Measurements from ENCODE around the gene HOGA1.
"Not testable (repeated sequence)": the region's sequence is repeated elsewhere in the genome, so short reads cannot be mapped to it uniquely, and the experiment has no call there.

Gene HOGA1

DNA sequence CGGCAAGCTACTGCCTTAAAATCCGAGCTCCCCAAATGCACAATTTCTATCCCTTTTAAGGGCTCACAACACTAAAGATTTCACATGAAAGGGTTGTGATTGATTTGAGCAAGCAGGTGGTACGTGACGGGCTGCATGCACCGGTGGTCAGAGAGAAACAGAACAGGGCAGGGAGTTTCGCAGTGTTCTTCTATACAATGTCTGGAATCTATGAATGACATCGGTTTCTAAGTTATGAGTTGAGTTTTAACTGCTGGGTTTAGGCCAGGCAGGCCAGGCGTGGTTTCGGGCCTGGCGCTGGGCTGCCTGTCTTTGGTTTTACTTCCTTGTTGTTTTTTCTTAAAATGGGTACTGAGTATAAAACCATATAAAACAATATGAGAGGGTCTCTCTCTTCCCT is 28.6 kb upstream of the HOGA1 start:
- DNase-seq, result not testable (repeated sequence)

DNA sequence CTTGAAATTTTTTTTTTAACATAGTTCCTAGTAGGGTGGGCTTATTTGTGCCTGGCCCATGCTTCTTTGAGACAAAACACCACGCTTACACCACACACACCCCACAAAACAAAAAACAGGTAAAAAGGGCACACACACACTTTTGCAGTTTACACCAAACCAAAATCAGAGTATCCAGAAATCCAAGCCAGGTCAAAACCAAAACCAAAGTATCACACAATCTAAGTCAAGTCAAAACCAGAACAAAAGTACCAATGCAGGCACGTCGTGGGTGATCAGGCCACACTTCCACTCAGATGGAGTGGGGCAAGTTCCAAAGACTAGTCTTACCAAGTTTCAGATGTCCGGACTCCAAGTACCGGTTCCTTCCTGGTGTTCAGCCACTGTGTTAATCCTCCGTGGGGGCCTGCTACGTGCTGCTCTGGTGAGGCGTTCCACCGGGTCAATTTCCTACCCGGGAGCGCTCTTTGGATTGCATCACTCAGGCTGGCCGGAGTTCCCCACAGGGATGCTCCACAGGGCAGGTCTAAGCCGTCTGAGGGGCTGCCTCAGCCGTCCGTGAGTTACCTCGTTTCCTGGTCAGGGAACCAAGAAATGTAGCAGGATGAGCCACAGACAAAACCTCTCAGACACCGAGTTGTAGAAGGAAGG is 23.3 kb upstream of the HOGA1 start:
- DNase-seq, result not testable (repeated sequence)

DNA sequence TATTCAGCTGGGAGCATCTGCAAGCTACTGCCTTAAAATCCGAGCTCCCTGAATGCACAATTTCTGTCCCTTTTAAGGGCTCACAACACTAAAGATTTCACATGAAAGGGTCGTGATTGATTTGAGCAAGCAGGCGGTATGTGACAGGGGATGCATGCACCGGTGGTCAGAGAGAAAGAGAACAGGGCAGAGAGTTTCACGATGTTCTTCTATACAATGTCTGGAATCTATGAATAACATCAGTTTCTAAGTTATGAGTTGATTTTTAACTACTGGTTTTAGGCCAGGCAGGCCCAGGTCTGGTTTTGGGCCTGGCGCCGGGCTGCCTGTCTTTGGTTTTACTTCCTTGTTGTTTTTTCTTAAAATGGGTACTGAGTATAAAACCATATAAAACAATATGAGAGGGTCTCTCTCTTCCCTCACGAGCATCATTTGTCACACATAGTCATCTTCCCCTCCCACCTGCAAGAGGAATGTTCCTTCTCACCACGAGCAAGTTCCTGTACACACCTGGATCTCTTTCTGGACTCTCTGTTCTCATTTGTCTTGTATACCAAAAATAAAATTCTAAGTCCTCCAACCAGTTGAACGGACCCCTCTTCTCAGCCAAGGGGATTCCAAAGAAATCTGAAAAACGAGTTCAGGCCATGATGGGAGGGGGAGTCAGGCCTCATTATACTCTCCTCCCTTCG is 22.7 kb upstream of the HOGA1 start:
- DNase-seq, result not testable (repeated sequence)

- DNase-seq, result not testable (repeated sequence)
Observed at GRCh38 chr10:97562329-97562728, 21.9 kb upstream of the HOGA1 start.

- no peak for DNase-seq
Observed at GRCh38 chr10:97563337-97563736, 20.9 kb upstream of the HOGA1 start.

DNA sequence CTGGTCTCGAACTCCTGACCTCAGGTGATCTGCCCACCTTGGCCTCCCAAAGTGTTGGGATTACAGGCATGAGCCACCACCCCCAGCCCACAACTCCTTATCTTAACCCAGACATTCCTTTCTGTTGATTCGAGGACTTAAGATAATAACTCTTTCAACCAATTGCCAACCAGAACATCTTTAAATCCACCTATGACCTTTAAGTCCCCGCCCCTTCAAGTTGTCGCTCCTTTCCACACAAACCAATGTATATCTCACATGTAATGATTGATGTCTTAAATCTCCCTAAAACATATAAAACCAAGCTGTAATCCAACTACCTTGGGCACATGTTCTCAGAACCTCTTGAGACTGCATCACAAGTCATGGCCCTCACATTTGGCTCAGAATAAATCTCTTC is 19.4 kb upstream of the HOGA1 start:
- no peak for DNase-seq

DNA sequence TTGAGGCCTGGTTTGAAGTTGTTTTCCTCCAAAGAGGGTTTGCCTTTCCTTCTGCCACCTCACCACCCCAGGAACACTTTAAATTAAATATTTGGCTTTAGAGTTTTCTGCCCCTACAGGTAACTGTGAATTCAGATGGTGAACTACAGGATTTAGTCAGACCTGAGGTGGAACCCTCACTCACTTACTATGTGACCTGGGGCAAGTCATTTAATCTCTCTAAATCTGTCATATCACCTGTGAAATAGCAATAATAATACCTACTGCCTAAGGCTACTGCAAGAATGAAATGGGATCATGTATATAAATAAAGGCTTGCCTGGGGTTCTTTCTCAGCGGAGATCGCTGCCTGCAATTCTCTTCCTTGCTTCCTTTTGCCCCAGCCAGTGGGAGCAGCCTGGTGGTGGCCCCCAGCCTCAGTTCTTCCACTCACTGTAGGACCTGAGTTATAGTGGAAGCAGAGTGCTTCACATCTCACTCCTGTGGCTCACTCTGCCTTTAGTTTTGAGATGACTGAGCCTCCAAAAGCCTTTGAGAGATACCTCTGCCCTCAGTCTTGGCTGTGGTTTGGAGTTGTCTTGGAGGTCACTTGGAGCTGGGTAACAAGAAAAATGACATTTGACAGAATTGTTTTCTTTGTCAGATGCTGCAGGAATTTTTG is 17.7 kb upstream of the HOGA1 start:
- no peak for DNase-seq

DNA sequence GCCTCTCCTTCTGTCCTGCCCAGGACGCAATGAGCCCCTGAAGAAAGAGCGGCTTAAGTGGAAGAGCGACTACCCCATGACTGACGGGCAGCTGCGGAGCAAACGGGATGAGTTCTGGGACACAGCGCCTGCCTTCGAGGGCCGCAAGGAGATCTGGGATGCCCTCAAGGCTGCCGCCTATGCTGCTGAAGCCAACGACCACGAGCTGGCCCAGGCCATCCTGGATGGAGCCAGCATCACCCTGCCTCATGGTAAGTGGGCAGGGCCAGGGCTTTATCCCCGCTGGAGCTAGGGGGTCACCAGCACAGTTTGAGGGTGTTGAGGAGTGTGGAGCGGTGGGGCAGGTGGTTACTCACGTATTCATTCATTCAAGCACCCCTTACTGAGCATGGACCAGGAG is 16.3 kb upstream of the HOGA1 start:
- DNase-seq, result no peak

- no peak for DNase-seq
Observed at GRCh38 chr10:97570146-97570788, 13.9 kb upstream of the HOGA1 start.

- DNase-seq, result no peak
Observed at GRCh38 chr10:97570789-97571471, 13.3 kb upstream of the HOGA1 start.

DNA sequence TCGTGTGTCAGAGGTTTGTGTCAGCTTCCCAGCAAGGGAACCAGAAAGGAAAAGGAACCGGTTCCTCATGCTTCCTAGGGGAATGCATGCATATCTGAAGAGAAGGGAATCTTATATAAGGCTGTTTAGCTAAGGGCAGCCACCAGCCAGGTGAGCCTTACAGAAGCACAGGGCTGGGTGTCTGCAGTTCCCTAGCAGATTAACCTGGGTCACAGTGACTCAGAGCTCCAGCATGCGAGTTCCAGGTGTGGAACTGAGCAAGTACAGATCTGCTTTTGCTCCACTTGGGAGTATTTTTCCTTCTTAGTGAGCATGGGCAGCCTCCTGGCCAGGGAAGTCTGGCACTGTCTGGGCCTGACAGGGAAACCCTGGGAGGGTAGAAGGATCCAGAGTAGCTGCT is 12.6 kb upstream of the HOGA1 start:
- no peak for DNase-seq

DNA sequence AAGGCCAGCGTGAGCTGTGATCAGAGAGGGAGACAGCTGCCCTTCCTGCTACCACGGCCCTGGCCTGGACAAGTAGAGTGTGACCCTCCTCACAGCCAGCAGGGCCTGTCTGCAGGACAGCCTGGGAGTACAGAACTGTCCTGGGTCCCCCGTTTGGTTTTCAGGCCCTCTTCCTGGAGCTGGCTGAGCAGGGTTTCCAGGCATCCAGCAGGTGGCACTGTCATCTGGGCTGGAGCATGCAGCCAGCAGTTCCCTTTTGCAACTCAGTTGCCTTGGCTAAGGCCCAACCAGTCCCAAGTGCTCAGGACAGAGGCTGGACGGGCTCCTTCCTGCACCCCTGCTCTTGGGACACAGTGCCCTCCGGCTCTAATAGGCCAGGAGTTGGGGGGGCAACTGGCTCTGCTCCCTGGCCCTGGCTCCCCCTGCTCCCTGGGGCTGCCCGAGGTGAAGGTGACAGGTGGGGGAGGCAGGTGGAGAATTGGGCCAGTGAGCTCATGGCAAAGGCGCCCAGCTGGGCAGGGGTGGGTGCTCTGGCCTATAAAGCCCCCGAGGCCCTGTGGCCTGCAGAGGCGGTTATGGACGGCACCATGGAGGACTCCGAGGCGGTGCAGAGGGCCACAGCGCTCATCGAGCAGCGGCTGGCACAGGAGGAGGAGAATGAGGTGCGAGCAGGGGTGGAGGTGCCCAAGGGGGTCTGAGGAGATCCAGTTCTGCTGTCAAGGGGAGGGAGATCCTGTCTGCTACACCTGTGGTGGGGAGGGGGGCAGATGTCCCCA is 11.8 kb upstream of the HOGA1 start, which contains the start of gene ANKRD2:
Gene ANKRD2, plus strand, starts transcription at position 566 of the 776 bp plus-strand sequence. Its CDS starts 10 bp downstream, at position 576.
- DNase-seq, result peak; percentile 55

DNA sequence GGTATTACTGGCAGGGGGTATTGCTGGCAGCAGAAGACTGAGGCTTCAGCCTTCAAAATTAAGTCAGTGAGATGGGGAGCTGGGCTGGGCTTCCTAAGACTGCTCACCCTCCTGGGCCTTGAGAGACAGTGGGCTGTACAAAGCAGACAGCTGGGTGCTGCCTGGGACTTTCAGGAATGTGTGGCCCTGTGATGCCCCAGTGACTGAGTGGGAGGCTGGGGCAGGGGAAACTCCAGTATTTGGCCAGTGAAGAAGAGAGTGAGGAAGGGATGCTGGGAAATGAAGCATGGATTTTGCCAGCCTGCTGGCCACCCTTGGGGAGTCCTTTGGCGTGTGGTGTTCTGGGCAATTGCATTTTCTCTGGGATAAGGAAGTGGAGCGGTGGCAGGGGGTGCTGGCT is 11.2 kb upstream of the HOGA1 start:
- no peak for DNase-seq

DNA sequence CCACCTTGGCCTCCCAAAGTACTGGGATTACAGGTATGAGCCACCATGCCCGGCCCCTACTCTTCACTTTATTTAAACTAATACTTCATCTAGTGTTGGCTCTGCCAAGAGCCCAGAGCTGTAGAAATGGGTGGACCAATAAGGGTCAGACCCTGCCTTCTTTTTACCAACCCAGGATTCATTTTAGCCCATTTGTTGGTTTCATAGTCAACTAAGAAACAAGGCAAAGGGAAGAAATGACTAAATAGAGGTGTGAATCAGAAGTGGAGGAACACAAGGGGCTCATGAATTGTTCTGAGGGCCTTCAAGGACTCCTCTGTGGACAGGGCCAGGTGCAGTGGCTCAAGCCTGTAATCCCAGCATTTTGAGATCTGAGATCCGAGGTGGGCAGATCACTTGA is 10.5 kb upstream of the HOGA1 start:
- no peak for DNase-seq

GRCh38 chr10:97574374-97575126 is 9.6 kb upstream of the HOGA1 start:
- DNase-seq, result no peak

DNA sequence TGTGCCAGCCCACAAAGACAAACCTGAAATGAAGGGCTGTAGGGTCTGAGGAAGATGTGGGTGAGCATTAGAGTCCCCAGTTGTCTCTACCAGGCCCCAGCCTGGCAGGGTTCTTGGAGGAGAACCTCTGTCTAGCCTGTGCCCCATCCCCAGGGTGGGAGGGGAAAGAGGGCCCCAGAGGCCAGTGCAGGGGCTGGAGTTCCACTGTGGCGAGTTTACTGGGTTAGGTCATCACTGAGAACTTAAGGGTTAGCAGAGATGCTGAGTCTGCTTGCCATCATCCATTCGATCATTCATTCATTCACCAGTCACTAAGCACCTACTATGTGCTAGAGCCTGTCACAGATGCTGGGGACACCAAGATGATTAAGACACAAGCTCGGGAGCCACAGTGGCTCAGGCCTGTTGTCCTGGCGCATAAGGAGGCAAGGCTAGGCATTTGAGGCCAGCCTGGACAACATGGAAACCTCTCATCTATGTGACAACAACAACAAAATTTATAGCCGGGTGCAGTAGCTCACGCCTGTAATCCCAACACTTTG is 9.0 kb upstream of the HOGA1 start:
- no peak for DNase-seq

- not testable (repeated sequence) for DNase-seq
Observed at GRCh38 chr10:97576487-97576886, 7.7 kb upstream of the HOGA1 start.

- DNase-seq, result no peak
Observed at GRCh38 chr10:97577701-97578100, 6.5 kb upstream of the HOGA1 start.

GRCh38 chr10:97578171-97578844 is 5.9 kb upstream of the HOGA1 start:
- DNase-seq, result no peak
